Measurements from ENCODE around the gene KANK3.

DNA sequence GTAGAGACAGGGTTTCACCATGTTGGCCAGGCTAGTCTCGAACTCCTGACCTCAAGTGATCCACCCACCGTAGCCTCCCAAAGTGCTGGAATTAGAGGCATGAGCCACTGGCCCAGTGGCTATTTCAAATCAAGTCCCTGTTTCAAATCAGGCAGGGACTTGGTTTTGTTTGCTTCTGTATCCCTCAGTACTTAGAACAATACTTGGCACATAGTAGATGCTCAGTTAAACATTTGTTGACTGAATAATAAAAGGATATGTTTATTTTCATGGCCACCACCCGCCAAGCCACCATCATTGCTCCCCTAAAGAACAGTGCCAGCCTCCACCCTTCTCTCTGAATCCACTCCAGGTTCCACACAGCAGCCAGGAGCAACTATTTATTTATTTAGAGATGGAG lies 17.6 kb downstream of the KANK3 start:
- no peak for TF ChIP-seq TP53 (CRISPR knock-in tag; IDR thresholded peaks at IDR 0.05)
- TF ChIP-seq POLR2A (IDR thresholded peaks at IDR 0.05; ENCODE audit: low read length), result no peak
- TF ChIP-seq, protein P1, sequence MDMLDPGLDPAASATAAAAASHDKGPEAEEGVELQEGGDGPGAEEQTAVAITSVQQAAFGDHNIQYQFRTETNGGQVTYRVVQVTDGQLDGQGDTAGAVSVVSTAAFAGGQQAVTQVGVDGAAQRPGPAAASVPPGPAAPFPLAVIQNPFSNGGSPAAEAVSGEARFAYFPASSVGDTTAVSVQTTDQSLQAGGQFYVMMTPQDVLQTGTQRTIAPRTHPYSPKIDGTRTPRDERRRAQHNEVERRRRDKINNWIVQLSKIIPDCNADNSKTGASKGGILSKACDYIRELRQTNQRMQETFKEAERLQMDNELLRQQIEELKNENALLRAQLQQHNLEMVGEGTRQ (IDR thresholded peaks at IDR 0.05), result no peak
- no peak for TF ChIP-seq CHD4 (IDR thresholded peaks at IDR 0.05; ENCODE audit: borderline replicate concordance)
- TF ChIP-seq RAD21 (conservative IDR thresholded peaks at IDR 0.05 in 1 of 2, IDR thresholded peaks at IDR 0.05 in 1 of 2), result no peak
- TF ChIP-seq RFX5 (IDR thresholded peaks at IDR 0.05), result no peak
- TF ChIP-seq SMC3 (IDR thresholded peaks at IDR 0.05), result no peak
- TF ChIP-seq, protein P2, sequence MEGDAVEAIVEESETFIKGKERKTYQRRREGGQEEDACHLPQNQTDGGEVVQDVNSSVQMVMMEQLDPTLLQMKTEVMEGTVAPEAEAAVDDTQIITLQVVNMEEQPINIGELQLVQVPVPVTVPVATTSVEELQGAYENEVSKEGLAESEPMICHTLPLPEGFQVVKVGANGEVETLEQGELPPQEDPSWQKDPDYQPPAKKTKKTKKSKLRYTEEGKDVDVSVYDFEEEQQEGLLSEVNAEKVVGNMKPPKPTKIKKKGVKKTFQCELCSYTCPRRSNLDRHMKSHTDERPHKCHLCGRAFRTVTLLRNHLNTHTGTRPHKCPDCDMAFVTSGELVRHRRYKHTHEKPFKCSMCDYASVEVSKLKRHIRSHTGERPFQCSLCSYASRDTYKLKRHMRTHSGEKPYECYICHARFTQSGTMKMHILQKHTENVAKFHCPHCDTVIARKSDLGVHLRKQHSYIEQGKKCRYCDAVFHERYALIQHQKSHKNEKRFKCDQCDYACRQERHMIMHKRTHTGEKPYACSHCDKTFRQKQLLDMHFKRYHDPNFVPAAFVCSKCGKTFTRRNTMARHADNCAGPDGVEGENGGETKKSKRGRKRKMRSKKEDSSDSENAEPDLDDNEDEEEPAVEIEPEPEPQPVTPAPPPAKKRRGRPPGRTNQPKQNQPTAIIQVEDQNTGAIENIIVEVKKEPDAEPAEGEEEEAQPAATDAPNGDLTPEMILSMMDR (IDR thresholded peaks at IDR 0.05), result no peak
